Ramos (cell line): ENCODE measurements around the gene PARD6B.
"Not testable (repeated sequence)": the region's sequence is repeated elsewhere in the genome, so short reads cannot be mapped to it uniquely, and the experiment has no call there.

Source experiments
- in situ Hi-C: fragments of 300-500 bp; cut with MboI; formaldehyde crosslinking; loops from one replicate; pipeline ENCODE4 v1.14.3; 2022; ENCODE audit warnings: low sequenced_read_pairs; ENCODE audit not compliant: unreplicated experiment

Gene PARD6B, protein sequence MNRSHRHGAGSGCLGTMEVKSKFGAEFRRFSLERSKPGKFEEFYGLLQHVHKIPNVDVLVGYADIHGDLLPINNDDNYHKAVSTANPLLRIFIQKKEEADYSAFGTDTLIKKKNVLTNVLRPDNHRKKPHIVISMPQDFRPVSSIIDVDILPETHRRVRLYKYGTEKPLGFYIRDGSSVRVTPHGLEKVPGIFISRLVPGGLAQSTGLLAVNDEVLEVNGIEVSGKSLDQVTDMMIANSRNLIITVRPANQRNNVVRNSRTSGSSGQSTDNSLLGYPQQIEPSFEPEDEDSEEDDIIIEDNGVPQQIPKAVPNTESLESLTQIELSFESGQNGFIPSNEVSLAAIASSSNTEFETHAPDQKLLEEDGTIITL

DNA sequence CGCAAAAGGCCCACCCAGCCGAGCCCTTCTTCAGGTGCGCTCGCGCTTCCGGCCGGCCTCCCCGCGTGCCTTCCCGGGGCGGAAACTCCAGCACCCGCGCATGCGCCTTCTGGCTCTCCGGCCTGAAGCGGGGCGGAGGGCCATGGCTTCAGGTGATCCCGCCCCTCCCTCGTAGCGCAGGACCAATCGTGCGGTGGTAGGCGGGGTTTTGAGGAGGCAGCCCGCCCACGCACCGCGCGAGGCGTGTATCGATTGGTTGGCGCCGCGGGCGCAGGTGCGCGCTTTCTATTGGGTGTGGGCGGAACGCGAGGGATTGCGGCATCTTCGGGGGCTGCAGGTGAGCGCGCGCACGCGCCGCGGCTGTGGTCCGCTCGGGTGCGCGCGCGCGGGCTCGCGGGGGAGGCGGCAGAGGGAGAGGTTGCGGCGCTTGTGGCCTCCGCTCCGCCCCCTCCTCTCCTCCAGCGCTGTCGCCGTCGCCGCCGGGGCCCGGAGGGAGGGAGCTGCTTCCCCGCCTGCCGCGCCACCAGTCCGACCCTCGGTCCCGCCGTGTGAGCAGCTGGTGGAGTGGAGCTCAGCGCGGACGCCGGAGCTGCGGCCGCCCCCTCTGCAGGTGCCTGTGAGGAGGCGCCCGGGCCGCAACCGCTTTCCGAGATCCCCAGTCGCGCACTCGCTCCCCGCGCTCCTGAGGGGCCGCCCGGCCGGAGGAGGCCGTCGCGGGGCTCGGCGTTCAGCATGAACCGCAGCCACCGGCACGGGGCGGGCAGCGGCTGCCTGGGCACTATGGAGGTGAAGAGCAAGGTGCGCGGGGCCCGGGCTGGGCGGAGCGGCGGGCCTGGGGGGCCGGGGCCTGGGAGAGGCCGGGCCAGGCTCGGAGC is at the start of gene PARD6B:
Gene PARD6B, plus strand, starts transcription at position 526 of the 875 bp plus-strand sequence. Its CDS starts 207 bp downstream, at position 733.
- in situ Hi-C loops = no loop called here

DNA sequence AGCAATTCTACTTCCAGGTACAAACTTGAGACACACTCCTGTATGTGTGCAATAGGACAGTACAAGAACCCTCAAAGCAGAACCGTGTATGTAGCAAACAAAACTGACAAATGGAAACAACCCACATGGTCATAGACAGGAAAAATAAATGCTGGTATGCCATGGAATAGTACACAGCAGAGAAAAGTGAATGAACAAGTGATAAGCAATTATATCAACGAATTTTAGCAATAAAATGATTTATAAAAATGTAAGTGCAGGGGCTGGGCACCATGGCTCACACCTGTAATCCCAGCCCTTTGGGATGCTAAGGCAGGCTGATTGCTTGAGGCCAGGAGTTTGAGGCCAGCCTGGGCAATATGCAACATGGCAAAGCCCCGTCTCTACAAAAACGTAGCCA is 49.3 kb upstream of the PARD6B start:
- in situ Hi-C loops = no loop called here

DNA sequence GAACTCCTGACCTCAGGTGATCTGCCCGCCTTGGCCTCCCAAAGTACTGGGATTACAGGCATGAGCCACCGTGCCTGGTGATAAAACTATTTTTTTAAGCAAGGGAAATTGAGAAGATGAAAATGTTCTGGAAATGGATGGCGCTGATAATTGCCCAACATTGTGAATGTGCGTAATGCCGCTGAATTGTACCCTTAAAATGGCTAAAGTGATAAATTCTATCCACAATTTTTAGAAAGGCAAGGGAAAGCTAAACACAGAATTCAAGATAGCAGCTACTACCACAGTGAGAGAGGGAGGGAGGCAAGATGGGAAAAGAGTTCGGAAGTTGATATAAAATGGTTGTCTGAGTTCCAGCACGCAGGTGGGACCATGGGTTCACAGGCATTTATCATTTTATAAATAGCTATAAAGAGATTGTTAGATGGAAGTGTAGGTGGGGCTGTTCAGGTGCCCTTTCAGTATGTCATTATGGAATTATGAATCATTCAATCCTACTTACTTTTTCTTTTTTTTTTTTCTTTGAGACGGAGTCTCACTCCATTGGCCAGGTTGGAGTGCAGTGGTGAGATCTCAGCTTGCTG is 48.3 kb upstream of the PARD6B start:
- in situ Hi-C loops = no loop called here

DNA sequence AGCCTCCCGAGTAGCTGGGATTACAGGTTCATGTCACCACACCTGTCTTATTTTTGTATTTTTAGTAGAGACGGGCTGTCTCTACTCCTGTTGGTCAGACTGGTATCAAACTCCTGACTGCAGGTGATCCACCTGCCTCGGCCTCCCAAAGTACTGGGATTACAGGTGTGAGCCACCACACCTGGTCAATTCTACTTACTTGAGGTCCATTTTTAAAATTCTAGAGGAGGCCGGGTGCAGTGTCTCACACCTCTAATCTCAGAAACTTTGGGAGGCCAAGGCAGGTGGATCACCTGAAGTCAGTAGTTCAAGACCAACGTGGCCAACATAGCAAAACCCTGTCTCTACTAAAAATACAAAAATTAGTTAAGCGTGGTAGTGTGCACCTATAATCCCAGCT is 47.8 kb upstream of the PARD6B start:
- in situ Hi-C loops = no loop called here

DNA sequence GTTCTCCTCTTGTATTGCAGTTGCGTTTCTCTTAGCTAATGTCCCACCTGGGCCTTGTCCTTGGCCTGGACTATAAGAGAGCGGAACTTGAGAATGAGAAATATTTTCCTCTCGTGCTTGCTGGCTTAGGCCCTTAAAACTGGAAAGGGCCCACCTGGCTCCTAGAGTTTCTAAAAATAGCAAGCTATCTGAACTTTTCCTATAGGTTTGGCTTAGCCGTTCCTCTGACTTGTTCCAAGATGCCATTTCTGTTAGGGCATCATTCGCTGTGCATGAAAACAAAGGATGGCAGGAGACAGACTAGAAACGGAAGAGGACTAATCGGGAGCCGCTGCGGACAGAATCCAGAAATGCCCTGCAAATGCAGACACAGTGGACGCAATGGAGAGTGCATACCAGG is 44.6 kb upstream of the PARD6B start:
- in situ Hi-C loops = no loop called here

DNA sequence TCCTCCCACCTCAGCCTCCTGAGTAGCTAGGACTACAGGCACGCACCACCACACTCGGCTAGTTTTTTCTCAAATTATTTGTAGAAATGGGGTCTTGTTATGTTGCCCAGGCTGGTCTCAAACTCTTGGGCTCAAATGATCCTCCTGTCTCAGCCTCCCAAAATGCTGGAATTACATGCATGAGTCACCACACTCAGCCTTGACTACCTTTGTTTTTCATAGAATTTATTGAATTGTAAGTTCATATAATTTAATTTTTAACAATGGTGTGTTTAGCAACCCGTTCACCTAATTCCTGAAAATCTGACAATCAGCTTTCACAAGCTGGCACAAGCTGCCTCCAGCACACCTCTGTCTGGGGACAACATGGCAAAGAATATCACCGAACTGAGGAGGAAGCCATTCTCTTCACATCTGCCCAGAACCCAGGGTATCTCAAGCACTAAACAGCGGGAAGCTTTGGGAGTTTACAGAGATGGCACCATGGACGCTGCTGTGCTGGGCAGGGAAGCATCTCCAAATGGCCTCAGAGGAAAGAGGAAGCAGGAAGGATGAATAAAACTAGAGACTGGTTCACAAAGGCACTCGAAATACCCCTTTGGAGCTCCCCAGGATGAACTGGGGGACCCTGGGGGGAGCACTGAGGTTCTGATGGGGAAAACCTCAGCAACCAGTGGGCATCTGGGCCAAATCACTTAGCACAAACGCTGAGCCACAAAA is 43.0 kb upstream of the PARD6B start:
- in situ Hi-C loops = no loop called here

DNA sequence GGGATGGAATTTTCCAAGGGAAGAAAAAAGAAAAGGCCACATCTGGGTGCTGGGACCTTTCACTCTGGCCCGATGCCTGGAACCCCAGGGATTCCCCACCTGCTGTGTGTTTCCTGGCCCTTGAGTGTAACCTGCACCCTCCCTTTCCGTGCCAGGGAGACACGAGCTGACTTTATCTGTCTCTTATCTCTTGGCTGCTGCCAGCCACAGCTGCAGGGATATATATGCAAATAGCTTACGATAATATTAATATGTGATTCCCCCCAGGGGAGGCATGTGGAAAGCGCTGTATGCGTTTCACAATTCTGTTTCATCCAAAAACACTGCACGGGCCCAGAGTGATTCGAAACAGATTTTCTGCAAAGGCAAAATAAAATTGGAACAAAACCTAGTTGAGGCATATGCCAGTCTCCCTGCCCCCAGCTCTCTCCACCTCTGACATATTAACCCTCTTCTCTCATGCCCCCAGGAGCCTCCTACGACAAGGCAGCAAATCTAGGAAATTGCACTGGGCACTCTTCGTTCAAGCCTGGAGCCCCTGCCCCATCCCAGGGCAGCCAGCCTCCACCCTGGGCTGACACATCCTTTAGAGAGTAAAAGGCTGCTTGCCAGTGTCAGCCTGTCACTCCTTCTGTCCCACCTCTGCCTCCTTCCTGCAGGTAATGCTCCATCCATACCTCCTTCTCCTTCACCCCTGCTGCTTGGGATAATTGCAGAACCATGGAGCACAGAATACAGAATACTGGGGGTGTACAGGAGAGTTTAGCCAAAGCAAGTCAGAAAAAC is 41.3 kb upstream of the PARD6B start:
- in situ Hi-C loops = no loop called here

DNA sequence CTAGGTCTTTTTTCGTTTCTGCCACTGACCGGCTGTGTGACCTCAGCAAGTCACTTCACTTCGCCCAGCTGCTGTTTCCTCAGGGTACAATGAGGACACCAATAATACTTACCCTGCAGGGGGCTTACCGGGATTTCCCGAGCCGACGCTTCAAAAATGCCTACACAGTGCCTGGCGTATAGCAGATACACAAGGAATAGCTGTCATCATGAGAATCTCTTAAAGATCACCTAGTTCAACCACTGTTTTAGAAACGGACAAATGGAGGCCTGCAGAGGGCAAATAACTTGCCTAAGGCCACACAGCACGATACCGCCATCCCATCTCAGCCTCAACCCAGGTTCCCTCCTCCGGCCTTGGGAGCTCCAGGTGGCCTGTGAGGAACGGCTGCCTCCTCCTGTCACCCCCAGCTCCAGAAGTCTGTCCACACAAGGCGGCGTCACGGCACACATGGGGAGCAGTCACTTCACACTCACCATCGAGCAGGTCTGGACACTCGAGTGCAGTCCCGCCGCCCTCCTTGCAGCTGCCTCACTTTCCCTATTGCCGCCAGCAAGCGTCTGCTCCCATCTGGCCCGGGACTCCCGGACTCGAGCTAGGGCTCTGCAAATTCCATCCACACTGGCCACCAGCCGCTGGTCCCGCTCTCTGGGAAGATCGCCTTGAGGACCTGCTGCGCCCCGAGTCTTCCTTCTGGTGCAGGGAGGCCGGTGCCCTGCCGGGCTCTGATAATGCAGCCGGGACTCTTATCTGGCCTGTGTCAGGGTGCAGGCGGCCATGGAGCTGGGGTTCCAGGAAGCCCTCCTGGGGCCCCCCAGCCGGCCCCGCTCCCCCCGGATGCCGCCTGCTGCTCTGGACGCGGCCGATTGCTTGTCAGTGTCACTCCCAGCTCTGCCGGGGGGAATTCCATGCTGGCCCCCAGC is 40.5 kb upstream of the PARD6B start, which contains the start of gene RIPOR3:
Gene RIPOR3, minus strand, starts transcription at position 893 of the 923 bp plus-strand sequence. Its CDS starts 414 bp downstream, at position 479.
- in situ Hi-C loops = no loop called here

DNA sequence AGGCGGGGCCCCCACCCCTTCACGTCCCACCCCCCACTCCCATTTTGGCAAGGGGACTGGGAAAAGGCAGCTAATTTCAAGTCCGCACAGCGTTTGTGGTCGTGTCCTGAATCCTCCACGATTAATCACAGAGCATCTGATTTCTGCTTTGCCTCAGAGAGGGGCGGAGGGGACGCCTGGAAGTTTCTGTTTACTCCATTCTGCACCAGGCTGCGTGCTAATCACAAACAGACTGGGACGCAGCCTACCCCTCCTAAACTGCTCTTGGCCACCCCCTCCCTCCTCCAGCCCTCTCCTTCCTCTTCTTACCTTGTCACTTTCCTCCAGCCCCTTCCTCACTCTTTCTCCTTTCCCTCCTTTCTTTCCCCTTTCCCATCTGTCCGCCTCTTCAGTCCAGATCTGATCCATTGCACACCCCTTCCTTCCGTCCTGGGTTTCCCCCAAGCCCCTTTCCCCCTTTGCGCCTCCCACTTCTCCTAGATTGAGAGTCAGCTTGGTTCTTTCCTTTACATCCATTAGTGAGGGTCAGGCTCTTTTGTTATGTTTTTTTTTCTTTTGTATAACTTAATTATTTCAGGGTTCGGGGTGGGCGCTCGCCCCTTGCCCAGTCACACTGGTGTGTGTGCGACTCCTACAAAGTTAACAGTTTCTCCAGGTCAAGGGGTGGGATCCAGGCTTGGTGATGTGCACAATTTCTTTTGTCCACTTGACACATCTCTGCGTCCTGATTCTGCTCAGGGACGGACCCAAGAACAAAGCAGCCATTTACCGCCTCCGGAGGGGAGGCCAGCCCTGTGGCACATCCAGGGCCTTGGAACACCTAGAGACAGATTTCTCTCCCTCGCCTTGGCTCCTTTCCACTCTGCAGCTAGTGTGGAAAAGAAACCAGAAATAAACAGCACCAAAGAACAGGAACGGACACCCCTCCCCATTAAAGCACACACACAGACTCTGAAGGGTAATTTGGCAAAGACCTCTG is 39.5 kb upstream of the PARD6B start:
- in situ Hi-C loops = no loop called here

DNA sequence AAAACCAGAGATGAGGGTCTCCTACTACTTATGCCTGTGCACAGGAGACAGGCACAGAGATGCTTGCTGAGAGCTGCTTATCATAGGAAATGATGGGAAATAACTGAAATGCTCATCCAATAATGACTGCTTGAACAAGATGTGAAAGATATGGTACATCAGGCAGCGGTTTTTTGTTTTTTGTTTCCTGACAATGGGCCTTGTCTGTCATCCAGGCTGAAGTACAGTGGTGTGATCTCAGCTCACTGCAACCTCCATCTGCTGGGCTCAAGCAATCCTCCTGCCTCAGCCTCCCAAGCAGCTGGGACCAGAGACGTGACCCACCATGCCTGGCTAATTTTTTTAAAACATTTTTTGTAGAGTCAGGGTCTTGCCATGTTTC is 38.8 kb upstream of the PARD6B start:
- in situ Hi-C loops = no loop called here

DNA sequence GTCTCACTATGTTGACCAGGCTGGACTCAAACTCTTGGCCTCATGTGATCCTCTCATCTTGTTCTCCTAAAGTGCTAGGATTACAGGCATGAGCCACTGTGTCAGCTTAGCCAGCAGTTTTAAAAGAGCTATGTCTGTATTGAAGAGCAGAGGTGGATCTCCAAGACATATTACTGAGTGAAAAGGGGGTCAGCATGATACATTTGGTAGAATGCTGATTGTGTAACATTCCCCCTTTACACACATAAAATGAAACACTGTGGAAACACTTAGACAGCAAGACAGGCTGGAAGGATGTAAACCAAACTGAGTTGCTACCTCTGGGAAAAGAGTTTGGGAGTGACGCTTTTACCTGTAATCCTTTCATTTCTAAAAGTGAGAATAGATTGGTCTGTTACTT is 38.4 kb upstream of the PARD6B start:
- in situ Hi-C loops = no loop called here

DNA sequence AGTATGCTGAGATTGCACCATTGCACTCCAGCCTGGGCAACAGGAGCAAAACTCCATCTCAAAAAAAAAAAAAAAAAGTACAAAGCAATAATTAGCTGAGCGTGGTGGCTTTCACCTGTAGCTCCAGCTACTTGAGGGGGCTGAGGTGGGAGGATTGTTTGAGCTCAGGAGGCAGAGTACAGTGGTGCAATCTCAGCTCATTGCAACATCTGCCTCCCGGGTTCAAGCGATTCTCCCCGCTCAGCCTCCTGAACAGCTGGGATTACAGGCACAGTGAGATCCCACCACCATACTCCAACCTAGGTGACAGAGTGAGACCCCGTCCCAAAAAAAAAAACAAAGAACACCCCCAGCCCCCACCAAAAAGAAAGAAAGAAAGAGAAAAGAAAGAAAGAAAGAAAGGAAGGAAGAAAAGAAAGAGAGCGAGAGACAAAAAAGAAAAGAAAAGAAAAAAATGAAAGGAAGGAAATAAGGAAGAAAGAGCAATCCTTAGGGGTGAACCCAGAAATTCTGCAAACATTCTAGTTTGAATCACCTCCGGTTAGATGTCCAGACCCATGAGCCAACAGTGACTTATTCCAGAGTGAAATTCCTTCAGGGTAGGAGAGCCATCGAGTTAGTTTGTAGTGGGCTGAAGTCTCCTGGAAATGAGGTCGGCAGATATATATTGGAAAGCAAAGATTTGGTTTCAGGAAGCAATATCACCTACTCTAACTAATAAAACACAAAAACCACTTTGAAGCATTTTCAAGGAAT is 36.8 kb upstream of the PARD6B start:
- in situ Hi-C loops = no loop called here

DNA sequence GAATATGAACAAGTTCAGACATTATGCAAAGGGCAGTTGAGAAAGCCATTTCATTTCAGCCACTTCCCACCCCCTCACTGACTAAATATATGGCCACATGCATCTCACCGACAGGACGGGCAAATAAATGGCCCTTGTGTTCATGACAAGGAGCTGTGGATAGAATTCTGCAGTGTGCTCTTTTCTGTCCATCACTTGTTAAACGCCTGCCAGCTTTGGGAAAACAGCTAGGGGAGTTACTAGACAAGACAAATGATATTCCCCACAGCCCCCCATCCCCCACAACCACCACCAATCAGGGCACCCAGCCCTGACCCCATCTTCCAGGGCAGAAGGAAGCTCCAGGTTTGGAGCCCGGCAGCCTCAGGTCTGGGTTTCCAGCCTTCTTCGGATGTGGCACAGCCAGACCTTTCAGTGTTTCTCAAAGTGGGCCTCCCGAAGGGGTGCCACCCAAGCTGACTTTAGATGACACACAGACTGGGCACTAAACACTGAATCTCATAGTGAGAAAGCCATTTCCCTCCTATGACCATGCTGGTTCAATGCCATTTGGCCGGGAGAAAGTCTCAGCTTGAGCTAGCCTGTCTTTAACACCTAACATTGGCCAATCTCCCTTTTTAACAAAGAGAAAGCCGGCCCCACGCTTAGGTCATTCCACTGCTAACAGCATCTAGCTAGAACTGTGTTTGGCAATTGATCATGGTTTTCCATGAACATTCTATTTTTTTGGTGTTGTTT is 36.1 kb upstream of the PARD6B start:
- in situ Hi-C loops = no loop called here

DNA sequence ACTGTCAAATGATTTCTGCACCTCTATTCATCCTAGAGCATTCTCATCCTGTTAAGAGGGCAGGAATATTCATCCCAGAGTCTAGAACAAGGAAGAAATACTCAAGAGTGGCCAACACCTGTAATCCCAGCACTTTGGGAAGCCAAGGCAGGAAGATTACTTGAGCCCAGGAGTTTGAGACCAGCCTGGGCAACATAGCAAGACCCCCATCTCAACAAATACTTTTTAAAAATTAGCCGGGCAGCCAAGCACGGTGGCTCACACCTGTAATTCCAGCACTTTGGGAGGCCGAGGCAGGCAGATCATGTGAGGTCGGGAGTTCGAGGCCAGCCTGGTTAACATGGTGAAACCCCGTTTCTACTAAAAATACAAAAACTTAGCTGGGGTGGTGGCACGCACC is 33.1 kb upstream of the PARD6B start:
- in situ Hi-C loops = not testable (repeated sequence)

DNA sequence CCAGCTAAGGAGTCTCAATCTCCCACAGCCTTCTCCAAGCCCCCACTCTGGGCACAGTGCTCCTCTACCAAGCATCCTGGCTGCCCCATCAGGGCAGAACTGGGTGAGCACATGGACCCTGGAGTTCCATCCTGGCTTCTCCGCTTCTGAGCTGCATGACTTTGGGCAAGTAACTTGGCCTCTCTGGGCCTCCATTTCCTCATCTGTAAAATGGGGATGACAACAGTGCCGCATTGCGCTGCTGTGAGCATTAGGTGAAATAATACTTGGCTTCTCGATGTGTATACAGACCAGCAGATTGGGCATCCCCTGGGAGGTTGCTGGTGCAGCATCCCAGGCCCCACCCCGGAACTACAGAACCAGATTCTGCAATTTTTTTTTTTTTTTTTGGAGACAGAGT is 31.7 kb upstream of the PARD6B start:
- in situ Hi-C loops = no loop called here
